Activated T-helper 9 cell treated with anti-CD3 and anti-CD28 coated beads, Interleukin-2, amount 50 U/mL, for 16 hours (primary cell): ENCODE results near the gene MYOF.
"Not testable (repeated sequence)": the region's sequence is repeated elsewhere in the genome, so short reads cannot be mapped to it uniquely, and the experiment has no call there.

Source experiments
- DNase-seq: peaks from one replicate; pipeline ENCODE4 v3.0.0-alpha.2; 2020; ENCODE audit warnings: low read depth

The MYOF gene

DNA sequence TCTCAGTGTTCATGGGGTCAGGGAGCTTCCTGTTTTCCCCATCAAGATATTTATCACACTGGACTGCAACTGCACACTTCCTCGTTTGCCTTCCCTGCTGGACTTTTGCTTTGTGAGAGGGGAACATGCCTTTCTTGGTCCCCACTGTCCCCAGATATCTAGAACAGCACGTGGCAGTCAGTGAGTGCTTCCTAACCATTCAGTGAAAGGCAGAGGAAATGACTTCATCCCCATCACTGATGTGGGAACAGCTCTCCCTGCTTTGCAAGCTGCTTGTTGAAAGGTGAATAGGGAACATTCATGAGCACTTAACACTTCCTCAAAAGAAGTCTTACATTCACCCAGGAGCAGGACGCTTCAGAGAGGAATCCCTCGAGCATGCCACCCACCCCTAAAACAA lies 135.4 kb downstream of the MYOF start:
- DNase-seq = no peak

DNA sequence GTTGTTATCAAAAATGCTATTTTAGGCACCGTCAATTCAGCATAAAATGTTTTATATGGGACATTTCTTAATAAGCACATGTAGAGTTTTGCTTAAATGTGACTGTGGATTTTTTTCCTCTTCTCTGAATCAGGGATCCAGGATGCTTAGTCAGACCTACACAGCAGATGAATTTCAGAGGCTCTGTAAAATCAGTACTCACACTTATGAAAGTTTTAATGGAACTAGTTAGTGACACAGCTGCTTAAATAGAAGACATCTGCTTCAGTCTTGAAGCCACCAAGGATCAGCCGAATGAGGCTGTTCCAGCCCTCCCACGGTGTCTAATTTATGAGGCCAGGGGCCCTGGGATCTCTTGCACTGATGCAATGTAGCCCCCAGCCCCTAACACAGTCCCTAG lies 136.0 kb downstream of the MYOF start:
- DNase-seq = no peak

DNA sequence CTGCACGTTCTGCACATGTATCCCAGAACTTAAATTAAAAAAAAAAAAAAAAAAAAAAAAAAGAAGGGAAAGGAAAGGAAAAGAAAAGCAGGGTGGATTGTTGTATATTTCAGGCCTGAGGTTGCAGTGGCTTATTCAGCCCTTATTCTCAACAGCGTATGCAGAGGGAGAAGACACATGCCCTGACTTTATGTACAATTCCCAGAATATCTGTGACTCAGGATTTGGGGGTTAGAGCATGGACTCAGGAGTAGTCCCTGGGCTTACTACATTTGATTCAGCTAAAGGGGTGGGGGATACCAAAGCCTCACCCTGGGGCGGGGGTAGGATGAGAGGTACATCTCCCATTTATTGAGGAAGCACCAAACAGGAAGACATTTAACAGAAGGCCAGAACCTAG lies 137.4 kb downstream of the MYOF start:
- no peak for DNase-seq

DNA sequence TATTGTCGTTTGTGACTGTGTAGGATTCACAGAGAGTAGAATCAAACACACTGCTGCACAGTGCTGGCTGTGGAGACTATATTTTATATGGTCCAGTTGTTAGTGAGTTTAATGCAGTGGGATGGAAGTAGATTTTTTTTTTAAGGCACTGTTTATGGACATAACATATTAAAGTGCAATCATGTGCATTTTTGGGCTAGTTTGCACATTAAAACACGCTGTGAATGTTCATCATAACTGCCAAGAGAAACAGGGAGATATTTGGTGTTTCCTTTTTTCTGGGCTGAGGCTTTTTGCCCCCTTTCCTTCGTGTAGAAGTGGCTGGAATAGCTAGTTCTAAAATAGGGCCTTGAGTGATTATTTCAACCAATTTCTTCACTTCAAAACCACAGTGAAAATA lies 139.2 kb downstream of the MYOF start:
- no peak for DNase-seq

DNA sequence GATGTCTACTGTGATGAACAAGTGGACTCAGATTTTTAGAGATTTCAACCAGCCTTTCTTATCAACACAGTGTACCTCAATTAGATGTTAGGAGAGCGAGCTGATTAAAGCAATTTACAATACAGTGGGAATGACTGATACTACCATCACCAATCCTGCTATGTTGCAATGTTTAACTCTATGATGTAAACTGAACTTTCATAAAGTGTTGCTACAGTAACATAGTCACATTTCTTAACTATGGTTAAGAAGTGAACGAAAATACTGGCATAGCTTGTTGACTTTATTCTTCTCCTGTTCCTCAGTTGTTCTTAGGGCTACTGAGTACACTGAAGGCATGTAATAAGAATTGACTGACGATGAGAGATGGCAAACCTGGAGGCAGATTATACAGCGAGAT lies 139.8 kb downstream of the MYOF start:
- DNase-seq = no peak

DNA sequence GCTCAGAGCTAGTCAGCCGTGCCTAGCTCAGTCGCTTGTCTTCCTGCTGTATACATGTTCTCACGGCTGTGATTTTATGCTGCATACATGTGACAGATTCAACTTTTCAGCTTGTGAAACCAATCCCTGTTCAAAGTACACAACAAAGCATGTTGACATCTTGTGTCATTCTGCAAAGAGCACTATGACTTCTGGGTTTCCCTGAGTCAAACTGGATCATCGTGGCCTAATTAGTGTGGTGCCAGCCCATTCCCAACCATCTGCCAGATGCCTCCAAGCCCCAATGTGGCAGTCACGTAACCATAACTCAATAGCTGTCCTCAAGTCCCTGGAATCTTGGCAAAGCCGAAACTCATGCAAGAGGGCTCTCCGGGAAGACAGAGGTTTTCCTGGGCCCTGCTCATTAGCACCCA lies 144.8 kb downstream of the MYOF start:
- DNase-seq = no peak

DNA sequence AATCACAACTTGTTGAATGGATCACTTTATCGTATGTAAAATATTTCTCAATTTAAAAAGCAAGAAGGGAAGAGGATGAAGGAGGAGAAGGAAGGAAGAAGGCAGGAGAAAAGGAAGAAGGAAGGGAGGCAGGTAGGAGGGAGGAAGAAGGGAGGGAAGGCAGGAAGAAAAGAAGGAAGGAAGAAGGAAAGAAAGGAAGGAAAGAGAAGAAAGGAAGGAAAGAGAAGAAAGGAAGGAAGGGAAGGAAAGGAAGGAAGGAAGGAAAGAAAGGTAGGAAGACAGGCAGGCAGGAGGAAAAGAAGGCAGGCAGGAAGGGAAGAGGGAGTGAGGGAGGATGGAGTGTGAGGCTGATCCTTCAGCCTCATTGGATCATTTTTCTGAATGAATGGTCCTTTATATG lies 145.5 kb downstream of the MYOF start:
- no peak for DNase-seq

DNA sequence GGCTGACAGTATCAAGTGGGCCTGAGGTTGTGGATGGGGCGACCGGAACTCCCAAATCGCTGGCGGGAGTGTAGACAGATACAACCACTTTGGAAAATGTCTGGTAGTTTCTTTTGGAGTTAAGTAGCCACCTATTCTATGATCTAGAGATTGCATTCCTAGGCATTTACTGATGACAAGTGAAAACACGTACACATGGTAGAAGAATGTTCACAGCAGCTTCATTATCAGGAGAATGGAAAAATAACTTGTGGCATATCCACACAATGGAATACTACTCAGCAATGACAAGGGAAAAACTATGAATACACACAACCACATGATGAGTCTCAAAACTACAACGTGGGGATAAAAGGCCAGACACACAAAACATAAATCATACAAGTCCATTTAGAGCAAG lies 146.0 kb downstream of the MYOF start:
- no peak for DNase-seq

DNA sequence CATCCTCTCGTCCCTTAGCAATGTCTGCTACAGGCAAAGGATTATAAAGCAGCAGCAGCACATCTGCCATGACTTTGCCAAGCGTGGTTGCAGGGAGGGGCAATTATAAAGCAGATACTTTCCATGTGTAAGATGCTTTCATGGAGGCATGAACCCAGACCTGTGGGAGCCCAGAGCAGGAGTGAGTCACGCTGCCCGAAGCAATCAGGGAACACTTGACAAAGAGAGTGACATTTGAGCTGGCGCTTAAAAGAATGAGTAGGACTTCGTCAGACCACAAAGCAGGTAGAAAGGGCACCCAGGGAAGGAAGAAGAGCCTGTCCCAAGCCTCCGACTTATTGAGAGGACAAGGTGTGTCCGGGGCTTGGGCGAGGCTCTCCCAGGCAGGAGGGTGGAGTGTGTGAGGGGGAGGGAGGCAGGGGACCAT lies 147.2 kb downstream of the MYOF start:
- no peak for DNase-seq

DNA sequence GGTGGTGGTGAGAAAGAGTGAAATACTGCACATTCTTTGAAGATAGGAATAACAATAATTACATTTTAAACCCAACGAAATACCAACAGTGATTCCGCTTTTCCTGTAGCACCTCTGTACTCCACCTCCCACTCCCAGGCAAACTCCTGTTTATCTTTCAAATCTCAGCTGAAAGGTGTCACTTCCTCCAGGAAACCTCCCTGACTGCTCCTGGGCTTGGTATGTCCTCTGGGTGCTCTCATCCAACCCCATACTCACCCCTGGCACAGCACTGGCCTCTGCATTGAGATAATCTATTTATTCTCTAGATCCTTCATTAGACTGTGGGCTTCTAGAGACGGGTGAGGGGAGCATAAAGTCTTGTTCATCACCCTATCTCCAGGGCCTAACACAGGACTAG lies 148.0 kb downstream of the MYOF start:
- DNase-seq = no peak

DNA sequence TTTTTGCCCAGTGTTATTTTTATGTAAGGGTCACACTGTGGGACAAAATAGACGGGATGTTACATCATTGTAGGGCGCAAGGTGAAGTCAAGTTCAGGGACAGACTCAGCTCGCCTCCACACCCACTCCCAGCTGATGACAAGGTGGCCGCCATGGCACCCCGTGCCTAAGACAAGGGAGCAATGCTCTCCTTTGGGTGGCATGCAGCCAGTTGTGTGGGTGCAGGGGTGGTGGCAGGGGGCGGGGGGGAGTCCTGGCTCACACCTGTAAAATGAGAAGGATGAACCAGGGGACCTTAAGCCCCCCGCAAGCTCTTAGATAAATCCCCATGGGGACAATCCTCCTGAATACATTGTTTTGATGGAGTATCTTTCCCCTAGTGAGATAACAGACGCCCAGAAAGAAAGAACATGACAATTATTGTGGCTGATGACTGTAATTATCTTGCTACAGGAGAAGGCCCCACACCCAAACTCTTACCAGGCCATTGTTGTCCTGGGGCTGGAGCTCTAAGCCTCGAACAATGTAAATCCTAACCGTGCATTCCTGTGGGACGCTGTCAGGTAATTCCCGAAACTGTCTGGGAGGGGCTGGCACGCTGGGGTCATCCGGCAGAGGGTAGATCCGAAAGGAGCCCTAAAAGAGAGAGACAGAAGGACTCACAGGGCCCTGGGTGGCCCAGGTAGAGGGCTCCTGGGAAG lies 148.7 kb downstream of the MYOF start:
- DNase-seq = no peak

DNA sequence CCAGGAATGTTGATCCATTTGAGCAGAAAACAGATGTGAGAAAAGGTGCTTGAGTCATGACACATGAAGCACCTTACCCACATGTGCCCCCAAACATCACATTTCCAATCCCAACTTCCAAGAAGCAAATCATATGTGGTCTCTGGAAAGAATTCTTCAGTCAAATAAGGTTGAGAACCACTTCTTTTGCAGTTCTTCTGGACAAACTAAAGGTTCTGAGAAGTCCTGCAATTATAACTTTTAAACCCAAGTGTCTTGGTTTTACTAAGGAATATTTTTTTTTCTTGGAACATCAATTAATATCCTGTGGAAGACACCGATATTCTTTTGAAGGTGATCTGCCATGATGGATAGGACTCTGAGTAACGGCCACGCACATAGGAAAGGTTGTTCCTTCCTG lies 151.3 kb downstream of the MYOF start:
- no peak for DNase-seq

DNA sequence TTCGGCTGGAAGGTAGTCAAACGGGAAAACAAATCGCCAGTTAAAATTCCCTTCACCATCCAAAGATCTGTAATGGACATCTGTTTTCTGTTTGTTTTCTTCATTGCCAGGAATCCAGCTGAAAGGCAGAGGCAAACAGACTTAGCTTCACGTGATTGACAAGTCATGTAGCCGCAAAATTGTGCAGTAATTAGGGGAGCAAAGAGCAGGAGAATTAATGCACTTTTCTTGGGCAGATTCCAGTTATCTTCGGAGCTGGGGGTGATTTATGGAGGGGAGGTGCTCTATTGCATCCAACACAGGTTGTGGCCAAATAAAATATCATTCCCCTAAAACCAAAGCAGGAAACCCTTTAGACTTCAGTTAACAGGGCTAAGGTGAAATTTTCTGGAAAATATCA lies 162.2 kb downstream of the MYOF start:
- no peak for DNase-seq

DNA sequence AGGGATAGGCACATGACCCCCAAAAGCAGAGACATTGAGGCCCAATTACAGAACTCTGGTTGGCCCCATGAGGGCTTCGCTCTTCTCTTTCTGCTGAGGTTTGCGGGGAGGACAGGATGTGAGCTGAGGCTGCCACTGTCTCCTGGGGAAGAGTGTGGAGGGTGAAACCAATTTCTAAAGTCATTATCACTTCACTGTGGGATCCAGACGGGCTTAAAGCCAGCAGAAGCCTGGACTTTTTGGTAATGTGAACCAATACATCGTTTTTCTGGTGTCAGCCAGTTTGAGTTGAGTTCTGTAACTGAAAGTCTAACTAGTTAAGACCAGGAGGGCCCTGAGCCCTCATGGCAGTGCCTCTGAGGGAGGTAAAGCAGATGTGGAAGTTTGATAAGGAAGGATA lies 163.0 kb downstream of the MYOF start:
- DNase-seq = no peak

DNA sequence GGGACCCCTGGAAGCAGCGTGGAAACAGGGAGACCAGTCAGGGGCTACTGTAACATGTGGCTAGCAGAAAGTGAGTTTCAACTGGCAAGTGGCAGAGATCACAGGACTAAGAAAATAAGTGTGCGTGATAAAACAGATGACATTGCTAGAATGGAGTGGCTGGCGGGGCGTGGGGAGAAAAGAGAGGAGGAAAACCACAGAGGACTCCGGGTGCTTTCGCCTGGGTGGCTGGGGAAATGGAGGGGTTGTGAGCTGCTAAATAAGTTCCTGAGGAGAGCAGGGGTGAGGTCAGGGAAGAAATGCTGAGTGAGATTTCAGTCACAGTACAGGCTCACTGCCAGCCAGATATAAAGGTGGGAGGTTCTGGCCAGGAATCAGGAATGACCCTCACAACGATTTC lies 166.9 kb downstream of the MYOF start:
- DNase-seq = no peak

DNA sequence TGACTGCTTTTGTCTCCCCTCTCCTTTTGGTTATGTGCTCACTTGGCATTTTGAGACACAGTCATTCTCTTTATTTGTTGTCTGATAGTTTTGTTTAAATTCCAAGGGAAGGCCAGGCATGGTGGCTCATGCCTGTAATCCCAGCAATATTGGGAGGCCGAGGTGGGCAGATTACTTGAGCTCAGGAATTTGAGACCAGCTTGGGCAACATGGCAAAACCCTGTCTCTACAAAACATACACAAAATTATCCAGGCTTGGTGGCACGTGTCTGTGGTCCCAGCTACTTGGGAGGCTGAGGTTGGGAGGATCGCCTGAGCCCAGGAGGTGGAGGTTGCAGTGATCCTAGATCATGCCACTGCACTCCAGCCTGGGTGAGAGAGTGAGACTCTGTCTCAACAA lies 167.5 kb downstream of the MYOF start:
- DNase-seq = not testable (repeated sequence)

DNA sequence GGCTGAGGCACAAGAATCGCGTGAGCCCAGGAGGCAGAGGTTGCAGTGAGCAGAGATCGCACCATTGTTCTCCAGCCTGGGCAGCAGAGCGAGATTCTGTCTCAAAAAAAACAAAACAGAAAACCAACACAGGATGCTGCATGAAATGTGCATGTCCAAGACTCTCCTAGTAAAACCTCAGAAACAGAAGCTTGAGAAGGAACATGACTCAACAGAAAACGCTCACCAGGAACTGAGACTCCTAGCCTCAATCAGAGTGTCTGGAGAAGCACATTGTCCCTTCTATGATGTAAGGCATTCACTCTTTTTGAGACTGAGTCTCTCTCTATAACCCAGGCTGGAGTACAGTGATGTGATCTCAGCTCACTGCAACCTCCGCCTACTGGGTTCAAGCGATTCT lies 168.3 kb downstream of the MYOF start:
- DNase-seq = no peak

DNA sequence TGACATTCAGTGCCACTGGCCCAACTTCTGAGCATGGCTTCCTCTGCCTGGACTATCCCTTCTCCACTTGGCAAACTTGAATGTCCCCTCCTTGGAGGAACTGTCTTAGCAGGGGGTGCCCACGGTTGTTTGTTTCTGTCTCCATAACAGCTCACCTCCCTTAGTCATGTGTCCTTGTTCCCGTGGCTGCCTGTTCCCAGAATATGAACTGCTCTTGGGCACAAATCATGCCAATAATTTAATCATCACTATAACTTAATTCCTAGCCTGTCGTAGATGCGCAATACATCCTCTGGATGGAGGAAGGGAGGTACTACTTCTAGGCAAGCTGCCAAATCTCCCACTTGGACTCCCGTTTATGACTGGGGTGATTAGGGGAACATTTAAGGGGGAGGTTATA lies 173.1 kb downstream of the MYOF start:
- no peak for DNase-seq

DNA sequence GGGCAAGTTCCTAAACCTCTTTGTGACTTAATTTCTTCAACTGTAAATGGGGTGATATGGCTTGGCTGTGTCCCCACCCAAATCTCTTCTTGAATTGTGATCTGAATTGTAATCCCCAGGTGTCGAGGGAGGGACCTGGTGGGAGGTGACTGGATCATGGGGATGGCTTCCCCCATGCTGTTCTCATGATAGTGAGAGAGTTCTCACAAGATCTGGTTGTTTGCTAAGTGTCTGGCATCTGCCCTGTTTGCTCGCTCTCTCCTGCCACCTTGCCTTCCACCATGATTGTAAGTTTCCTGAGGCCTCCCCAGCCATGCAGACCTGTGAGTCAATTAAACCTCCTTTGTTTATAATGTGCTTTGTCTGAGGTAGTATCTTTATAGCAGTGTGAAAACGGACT lies 177.0 kb downstream of the MYOF start:
- DNase-seq = no peak

DNA sequence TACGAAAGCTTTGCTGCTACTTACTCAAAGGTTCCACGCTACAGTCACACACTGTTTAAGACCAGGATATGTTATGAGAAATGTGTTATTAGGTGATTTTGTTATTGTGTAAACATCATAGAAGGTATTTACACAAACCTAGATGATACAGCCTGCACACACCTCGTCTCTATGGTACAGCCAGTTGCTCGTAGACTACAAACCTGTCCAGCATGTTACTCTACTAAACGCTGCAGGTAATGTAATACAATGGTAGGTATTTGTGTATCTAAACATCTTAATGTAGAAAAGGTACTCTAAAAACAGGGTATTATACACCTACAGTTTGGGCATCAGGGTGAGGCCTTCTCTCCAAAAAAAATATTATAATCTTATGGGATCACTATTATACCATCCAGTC lies 181.2 kb downstream of the MYOF start:
- no peak for DNase-seq

DNA sequence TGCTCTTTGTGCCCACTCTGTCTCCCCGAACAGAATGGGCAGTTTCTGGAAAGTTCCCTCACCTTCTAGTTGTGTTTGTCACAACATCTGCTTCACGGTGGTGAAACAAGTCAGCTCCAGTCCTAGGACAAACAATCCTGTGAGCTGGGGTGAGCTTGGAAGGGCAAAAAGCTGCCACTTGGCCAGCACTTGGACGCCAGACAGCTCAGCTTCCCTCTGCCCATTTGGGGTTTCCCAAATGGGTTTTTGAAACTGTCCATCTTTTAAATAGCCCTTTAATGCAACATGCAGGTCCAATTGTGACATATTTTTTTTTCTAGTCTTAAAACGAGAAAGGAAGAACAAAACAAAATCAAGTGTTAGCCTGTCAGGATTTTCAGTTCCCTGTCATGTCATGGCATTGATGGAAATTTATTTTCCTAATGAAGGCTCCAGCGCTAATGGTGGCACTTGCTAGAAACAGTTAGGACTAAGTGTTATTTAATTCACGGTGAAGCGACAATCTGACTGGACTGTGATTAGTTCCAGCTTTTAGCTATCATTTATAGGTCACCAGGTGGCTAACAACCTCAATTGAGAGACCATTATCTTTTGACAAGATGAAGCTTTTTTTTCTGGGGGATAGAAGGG lies 181.7 kb downstream of the MYOF start:
- DNase-seq = no peak

DNA sequence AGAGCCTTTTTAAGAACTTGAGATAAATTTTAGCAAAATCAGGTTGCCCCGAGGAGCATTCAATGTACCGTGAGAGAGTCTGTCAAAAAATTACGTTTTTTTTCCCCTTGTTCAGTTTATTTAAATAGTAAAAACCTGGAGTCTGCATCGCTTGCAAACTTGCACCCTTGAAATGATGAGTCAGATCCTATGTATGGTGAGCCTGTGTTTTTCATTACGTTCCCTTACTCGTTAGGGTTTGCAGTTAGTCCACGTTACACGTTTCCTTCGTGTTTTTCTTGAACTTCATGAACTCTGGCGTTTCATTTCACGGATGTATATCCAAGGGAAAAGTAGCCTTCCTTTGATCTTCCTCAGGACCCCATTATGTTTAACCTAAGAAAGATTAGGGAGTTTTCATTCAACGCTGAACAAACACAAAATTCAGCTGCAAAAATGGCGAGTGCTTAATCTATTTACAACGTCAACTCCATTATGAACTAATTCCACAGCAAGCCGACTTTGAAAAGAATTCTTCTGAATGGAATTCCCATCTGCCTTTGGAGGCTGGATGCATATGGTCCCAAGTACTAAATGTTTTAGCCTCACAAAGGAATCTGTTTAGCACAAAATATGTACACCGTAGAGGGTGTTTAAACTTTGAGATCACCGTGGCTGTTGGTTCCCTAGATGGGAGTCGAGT lies 182.4 kb downstream of the MYOF start:
- DNase-seq = no peak

DNA sequence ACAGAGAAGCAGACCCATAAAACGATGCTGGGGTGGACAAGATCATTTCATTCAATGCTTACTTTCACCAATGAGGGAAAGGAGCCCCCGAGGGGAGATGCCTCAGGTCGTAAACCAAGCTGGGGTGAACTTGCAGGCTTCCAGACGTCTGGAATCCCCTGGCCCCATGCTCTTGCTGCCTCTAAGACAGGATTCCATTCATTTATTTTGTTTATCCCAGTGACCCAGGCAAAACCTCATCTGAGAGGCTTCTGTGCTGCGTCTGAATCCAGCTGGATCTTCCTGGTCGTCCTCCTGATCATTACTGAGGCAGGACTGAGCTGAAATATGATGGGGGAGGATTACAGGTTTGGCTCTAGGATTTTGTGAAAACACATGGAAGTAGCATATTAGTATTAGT lies 182.9 kb downstream of the MYOF start:
- DNase-seq = no peak

DNA sequence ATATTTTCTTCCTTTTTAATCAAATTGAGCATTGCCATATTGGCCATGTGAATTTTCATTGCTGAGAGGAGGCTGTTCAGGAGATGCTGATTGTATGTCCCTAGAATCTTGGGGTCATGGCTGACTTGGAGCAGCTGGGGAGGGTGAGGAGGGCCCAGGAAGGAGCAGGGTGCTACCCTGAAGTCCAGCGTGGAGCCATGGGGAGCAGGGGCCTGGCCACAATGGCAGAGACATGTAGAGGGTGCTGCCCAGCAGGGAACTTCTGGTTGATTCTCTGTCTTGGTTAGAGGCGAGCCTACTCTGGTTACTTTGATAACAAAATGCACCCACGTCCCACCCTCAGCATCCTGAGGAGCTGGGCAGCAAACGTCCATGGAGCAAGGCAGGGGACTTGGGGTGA lies 186.0 kb downstream of the MYOF start:
- no peak for DNase-seq
